Measurements from ENCODE around the gene OVOL3.

Gene OVOL3

DNA sequence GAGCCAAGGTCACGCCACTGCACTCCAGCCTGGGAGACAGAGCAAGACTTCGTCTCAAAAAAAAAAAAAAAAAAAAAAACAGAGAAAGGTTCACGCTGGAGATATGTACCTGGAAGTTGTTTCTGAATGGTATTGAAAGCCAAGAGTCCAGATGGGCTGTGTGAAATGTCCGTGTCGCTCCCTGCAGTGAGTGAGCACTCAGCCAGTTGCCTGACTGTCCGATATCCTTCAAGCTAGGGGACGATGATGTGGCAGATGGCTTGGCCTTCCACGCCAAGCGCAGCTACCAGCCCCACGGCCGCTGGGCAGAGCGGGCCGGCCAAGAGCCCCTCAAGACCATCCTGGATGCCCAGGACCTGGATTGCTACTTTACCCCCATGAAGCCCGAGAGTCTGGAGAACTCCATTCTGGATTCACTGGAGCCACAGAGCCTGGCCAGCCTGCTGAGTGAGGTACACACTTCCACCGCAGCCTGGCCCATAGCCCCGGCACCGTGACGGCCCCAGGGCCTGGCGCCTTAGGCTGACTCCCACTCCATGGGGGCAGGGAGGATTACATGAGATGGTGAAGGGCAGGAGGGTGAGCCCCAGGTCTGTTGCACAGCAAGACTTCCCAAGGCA is 11.7 kb upstream of the OVOL3 start:
- no peak for DNase-seq (ENCODE audit: low read depth in 2 of 2)
- no peak overlapping the region for H3K4me3 ChIP-seq (replicated peaks in 1 of 2; ENCODE audit: low read depth in 2 of 2, low read length in 2 of 2)
- TF ChIP-seq, protein P1, sequence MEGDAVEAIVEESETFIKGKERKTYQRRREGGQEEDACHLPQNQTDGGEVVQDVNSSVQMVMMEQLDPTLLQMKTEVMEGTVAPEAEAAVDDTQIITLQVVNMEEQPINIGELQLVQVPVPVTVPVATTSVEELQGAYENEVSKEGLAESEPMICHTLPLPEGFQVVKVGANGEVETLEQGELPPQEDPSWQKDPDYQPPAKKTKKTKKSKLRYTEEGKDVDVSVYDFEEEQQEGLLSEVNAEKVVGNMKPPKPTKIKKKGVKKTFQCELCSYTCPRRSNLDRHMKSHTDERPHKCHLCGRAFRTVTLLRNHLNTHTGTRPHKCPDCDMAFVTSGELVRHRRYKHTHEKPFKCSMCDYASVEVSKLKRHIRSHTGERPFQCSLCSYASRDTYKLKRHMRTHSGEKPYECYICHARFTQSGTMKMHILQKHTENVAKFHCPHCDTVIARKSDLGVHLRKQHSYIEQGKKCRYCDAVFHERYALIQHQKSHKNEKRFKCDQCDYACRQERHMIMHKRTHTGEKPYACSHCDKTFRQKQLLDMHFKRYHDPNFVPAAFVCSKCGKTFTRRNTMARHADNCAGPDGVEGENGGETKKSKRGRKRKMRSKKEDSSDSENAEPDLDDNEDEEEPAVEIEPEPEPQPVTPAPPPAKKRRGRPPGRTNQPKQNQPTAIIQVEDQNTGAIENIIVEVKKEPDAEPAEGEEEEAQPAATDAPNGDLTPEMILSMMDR (IDR thresholded peaks at IDR 0.05; ENCODE audit: low read depth, low read length), result no peak

DNA sequence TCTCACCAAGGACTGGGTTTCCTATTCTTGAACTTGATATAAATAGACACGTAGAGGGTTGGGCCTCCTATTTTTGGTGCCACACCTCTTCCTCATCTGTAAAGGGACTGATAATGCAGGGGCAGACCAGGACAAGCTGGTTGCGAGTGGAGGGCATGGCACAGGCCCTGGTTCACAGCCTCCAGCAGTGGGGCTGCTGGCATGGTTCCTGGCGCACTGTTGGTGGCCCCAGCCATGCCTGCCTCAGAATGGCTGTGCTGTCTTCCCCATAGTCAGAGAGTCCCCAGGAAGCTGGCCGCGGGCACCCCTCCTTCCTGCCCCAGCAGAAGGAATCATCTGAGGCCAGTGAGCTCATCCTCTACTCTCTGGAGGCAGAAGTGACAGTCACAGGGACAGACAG is 10.5 kb upstream of the OVOL3 start:
- DNase-seq (ENCODE audit: low read depth in 2 of 2), result no peak
- TF ChIP-seq, protein P1 (IDR thresholded peaks at IDR 0.05; ENCODE audit: low read depth, low read length), result no peak
- H3K4me3 ChIP-seq (replicated peaks in 1 of 2; ENCODE audit: low read depth in 2 of 2, low read length in 2 of 2), result no peak overlapping the region

DNA sequence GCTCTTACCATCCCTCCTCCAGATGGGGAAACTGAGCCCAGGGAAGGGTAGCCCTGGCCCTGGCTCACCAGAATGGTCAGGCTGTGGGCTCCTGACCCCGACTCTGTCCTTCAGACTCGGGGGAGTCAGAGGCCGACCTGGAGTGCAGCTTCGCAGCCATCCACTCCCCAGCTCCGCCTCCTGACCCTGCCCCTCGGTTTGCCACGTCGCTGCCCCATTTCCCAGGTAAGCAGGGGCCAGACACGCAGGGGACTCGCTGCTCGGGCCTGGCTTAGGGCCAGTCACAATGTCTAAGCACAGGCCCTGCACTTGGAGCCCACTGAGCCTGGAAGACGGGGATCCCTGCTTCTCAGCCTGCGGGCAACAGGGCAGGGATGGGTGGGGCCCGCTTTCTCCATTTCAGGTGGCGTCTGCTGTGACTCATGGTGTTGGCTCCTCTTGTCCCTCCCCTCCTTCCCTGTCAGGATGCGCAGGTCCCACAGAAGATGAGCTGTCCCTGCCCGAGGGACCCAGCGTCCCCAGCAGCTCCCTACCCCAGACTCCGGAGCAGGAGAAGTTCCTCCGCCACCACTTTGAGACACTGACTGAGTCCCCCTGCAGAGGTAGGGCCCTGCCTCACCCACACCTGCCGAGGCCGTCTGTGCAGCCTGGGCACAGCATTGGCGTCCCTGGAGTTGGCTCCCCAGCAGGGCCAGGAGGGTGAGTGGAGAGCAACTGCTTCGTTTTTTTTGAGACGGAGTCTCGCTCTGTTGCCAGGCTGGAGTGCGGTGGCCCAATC is 9.2 kb upstream of the OVOL3 start:
- no peak overlapping the region for H3K4me3 ChIP-seq (replicated peaks in 1 of 2; ENCODE audit: low read depth in 2 of 2, low read length in 2 of 2)
- TF ChIP-seq, protein P1 (IDR thresholded peaks at IDR 0.05; ENCODE audit: low read depth, low read length), result no peak
- DNase-seq (ENCODE audit: low read depth in 2 of 2), result no peak

DNA sequence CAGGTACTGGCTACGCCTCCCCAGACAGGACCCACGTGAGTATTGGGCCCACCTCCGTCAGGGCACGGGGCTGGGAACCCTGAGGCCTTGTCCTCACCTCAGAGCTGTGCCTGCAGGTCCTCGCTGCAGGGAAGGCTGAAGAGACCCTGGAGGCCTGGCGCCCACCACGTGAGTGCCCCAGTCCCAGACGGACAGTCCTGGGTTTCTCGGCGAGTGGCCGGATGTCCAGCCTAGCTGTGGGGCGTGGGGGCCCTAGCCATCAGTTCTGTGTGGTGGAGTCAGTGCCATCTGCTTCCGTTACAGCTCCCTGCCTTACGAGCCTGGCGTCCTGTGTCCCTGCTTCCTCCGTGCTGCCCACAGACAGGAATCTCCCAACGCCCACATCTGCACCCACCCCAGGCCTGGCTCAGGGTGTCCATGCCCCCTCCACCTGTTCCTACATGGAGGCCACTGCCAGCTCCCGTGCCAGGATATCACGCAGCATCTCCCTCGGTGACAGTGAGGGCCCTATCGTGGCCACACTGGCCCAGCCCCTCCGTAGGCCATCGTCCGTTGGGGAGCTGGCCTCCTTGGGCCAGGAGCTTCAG is 7.8 kb upstream of the OVOL3 start:
- no peak overlapping the region for H3K4me3 ChIP-seq (replicated peaks in 1 of 2; ENCODE audit: low read depth in 2 of 2, low read length in 2 of 2)
- TF ChIP-seq, protein P1 (IDR thresholded peaks at IDR 0.05; ENCODE audit: low read depth, low read length), result no peak
- DNase-seq (ENCODE audit: low read depth in 2 of 2), result no peak

DNA sequence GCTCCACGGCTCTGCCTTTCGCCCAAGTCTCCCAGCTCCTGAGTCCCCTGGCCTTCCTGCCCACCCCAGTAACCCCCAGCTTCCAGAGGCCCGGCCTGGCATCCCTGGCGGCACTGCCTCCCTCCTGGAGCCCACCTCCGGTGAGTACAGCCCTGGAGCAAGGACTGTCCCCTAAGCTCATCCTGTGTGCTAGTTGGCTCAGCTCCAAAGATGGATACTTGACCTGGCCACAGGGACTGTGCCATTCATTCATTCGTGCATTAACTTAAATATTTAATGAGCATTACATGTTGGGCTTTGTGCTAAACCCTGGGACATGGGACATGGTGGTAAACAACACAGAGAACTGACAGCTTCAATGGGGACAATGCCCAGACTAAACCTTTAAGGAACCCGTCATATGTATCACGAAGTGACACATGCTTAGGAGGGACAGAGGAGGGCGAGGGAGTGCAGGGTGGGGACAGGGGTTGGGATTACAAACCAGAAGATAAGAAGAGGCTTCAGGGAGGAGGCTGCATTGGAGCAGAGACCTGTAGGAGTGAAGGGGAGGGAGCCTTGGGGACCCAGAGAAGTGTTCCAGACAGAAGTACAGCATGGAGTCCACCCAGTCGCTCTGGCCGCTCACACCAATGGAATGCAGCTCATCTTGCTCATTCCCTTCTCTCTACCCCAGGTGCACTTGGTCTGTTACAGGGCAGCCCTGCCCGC is 6.9 kb upstream of the OVOL3 start:
- DNase-seq (ENCODE audit: low read depth in 2 of 2), result peak in 1 of 2 donors; percentile 16
- TF ChIP-seq, protein P1 (IDR thresholded peaks at IDR 0.05; ENCODE audit: low read depth, low read length), result no peak
- H3K4me3 ChIP-seq (replicated peaks in 1 of 2; ENCODE audit: low read depth in 2 of 2, low read length in 2 of 2), result no peak overlapping the region

DNA sequence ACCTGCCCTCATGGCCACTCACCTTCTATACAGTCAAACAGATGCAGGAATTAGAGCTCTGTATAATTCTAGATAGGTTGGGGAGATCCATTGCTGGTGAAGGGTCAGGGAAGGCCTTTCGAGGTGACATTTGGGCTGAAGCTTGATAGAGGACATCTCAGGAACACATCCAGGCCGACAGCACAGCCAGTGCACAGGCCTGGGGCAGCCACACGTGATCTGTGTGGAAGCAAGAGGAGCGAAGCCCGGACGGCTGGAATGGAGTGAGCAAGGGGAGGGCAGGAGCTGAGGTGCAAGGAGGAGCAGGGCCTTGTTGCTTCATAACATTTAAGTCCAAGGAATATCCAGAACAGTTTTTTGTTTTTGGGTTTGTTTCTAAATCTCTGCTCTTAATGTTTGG is 4.5 kb upstream of the OVOL3 start:
- DNase-seq (ENCODE audit: low read depth in 2 of 2), result no peak
- H3K4me3 ChIP-seq (replicated peaks in 1 of 2; ENCODE audit: low read depth in 2 of 2, low read length in 2 of 2), result no peak overlapping the region
- TF ChIP-seq, protein P1 (IDR thresholded peaks at IDR 0.05; ENCODE audit: low read depth, low read length), result no peak

Measured in cardiac fibroblast (primary cell).